Tibial nerve (tissue), 4 donors: ENCODE results near the gene ZNF283. TPM values are rescaled to one million over a fixed set of nuclear protein-coding genes. Genes with fewer than 3 reads are reported as not detected.

ENCODE experiments used
- DNase-seq, 2 donors: peaks; one replicate each; pipeline ENCODE4 v3.0.0-alpha.2; 2019; ENCODE audit warnings: low spot score in 2 of 2
- H3K27ac ChIP-seq, 4 donors: fragments of 200-600 bp; sonication (generic) in 3 of 4; one replicate each; pipeline ENCODE4 v1.5.1; 2017 to 2019; ENCODE audit warnings: mild to moderate bottlenecking in 1 of 4
- H3K27me3 ChIP-seq, 2 donors: fragments of 200-600 bp; sonication (generic) in 1 of 2; one replicate each; pipeline versions ENCODE4 v1.5.1 to v1.6.0; 2017 to 2019
- H3K36me3 ChIP-seq, 3 donors: fragments of 200-600 bp; sonication (generic); one replicate each; pipeline ENCODE4 v1.5.1; 2018 to 2019
- H3K4me1 ChIP-seq, 4 donors: fragments of 200-600 bp; sonication (generic) in 3 of 4; one replicate each; pipeline ENCODE4 v1.5.1; 2017 to 2019
- H3K4me3 ChIP-seq, 4 donors: fragments of 200-600 bp; sonication (generic) in 3 of 4; one replicate each; pipeline ENCODE4 v1.5.1; 2017 to 2019; ENCODE audit warnings: mild to moderate bottlenecking in 1 of 4, moderate library complexity in 1 of 4
- H3K9me3 ChIP-seq, 4 donors: fragments of 200-600 bp; sonication (generic) in 3 of 4; one replicate each; pipeline ENCODE4 v1.5.1; 2017 to 2019
- EP300 ChIP-seq, 2 donors: sonication (generic); formaldehyde crosslinking; IDR thresholded peaks; one replicate each; pipeline ENCODE4 v1.6.1; 2017; ENCODE audit warnings: antibody characterized with exemption in 2 of 2, mild to moderate bottlenecking in 1 of 2
- POLR2A ChIP-seq, 2 donors: fragments of 450-650 bp; IDR thresholded peaks; one replicate each; pipeline ENCODE4 v1.6.1; 2017; ENCODE audit warnings: antibody characterized with exemption in 2 of 2, mild to moderate bottlenecking in 2 of 2, moderate library complexity in 2 of 2
- WGBS, 2 donors: methylation state at CpG; one replicate each; pipeline ENCODE4 v1.1.5; 2018; 5-methylcytosine and 5-hydroxymethylcytosine counted together
- total RNA-seq, 4 donors: library from RNA; depleted of rRNA; stranded (reverse); fragments of >200 nt; gene quantifications; one replicate each; pipeline ENCODE4 v1.1.0, GENCODE V29; 2016
- TF ChIP-seq, protein P1 (sequence below), 5 experiments: fragments of 200-600 bp in 3 of 5; fragments of 450-650 bp in 2 of 5; sonication (generic) in 3 of 5; IDR thresholded peaks; one replicate each; pipeline ENCODE4 v1.5.1; 2016 to 2019; ENCODE audit warnings: antibody characterized with exemption in 5 of 5, mild to moderate bottlenecking in 3 of 5, moderate library complexity in 2 of 5

The ZNF283 gene
- total RNA-seq, 4 donors from 2014 or later: 4.2 to 12.3 (median 10.4) TPM

DNA sequence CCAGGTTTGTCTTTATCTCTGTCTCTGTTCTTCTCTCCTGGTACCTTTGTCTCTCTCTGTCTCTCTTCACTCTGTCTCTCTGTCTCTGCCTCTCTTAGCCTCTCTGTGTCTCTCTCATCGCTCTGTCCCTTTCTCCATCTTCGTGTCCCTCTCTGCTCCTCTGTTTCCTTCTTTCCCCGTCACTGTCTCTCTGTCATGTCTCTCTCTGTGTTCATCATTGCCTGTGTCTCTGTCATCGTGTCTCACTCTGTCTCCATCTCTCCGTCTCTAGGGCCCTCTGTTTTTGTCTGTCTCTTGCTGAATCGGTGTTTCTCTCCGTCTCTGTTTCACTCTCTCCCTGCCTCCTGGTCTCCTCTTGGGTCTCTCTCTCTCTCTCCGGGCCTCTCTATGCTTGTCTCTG is 43.5 kb upstream of the ZNF283 start:
- Histone ChIP-seq H3K4me1 (peaks cover 0 to 25% (median 21%) of the 10 kb centered on the region in 4 donors), H3K9me3 (no peaks in the 10 kb centered on the region), H3K4me3 (no peak overlapping the region), H3K36me3 (no peaks in the 10 kb centered on the region), H3K27ac (peak overlapping the region in 1 of 4 donors; percentile 71), H3K27me3 (no peaks in the 10 kb centered on the region)
- TF ChIP-seq EP300 (IDR thresholded peaks at IDR 0.05): no peak
- TF ChIP-seq POLR2A (IDR thresholded peaks at IDR 0.05): no peak
- TF ChIP-seq, protein P1, sequence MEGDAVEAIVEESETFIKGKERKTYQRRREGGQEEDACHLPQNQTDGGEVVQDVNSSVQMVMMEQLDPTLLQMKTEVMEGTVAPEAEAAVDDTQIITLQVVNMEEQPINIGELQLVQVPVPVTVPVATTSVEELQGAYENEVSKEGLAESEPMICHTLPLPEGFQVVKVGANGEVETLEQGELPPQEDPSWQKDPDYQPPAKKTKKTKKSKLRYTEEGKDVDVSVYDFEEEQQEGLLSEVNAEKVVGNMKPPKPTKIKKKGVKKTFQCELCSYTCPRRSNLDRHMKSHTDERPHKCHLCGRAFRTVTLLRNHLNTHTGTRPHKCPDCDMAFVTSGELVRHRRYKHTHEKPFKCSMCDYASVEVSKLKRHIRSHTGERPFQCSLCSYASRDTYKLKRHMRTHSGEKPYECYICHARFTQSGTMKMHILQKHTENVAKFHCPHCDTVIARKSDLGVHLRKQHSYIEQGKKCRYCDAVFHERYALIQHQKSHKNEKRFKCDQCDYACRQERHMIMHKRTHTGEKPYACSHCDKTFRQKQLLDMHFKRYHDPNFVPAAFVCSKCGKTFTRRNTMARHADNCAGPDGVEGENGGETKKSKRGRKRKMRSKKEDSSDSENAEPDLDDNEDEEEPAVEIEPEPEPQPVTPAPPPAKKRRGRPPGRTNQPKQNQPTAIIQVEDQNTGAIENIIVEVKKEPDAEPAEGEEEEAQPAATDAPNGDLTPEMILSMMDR (IDR thresholded peaks at IDR 0.05): no peak
- 86 to 88% methylated on average over 8 of the region's 8 CpGs for WGBS, 2 donors
- DNase-seq: no peak

DNA sequence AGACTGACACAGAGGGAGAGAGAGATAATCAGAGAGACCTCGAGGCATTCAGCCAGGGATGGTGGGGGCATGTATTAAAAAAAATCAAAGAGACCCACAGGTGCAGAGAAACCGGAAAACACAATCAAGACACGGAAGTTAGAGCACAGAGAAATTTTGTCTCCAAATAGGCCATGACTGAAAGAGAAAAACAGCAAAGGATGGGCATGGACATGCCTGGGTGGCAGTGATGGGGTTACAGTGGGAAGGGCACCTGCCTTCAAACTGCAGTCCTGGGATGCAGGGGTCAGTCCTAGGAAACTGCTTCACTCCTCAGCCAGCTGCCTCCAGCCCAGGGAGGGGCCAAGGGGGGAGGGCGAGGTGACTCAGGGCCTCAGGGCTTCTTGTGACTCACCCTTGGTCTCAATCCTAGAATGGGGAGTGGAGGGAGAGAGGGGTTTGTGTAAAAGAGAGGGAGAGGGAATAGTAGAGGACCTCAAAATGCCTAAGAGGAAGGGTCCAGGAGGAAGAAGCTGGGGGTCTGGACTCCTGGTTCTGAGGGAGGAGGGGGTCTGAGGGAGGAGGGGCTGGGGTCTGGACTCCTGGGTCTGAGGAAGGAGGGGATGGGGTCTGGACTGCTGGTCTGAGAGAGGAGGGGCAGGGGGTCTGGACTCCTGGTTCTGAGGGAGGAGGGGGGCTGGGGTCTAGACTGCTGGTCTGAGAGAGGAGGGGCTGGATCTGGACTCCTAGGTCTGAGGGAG is 42.7 kb upstream of the ZNF283 start:
- 45 to 56% methylated on average over 4 of the region's 4 CpGs for WGBS, 2 donors
- peak overlapping the region in 3 of 4 donors; percentile 11 to 75 (median 71) for H3K27ac ChIP-seq
- no peak for TF ChIP-seq POLR2A (IDR thresholded peaks at IDR 0.05)
- TF ChIP-seq EP300 (IDR thresholded peaks at IDR 0.05): no peak
- TF ChIP-seq, protein P1 (IDR thresholded peaks at IDR 0.05): no peak
- H3K9me3 ChIP-seq: no peaks in the 10 kb centered on the region
- peaks cover 0 to 20% (median 17%) of the 10 kb centered on the region in 4 donors for H3K4me1 ChIP-seq
- DNase-seq: no peak
- H3K4me3 ChIP-seq: no peak overlapping the region
- no peaks in the 10 kb centered on the region for H3K36me3 ChIP-seq
- H3K27me3 ChIP-seq: no peaks in the 10 kb centered on the region

DNA sequence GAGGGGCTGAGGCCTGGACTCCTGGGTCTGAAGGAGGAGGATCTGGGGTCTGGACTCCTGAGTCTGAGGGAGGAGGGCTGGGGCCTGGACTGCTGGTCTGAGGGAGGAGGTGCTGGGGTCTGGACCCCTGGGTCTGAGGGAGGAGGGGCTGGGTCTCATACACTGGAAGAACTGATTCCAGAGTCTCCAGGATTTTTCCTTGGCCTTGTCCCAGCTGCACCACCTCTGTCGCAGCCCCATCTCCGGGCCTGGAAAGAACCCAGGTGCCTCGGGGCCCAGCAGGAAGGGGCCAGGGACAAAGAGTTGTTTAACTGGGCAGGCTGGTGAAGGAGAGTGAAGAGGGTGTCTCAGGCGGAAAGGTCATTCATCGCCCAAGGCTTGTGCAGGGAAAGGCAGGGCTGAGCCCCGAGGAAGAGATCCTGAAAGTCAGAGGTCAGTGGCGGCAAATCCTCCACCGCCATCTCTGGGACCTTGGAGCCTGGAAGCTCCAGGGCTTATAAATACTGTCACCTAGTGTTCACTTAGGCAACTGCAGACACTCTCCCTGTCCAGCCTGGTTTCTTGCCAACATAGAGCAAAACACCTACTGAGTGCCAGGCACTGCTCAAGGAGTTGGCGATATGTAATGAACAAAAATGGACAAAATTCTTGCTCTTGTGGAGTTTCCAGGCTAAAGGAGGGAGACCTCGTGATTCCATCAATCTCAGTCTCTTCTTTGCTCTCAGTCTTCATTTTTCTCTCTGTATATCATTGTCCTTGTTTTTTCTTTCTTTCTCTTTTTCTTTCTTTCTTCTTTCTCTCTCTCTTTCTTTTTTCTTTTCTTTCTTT is 41.9 kb upstream of the ZNF283 start:
- Histone ChIP-seq H3K27me3 (no peaks in the 10 kb centered on the region), H3K4me3 (no peak overlapping the region), H3K9me3 (no peaks in the 10 kb centered on the region), H3K27ac (peak overlapping the region in 3 of 4 donors; percentile 11 to 75 (median 71)), H3K4me1 (peaks cover 0 to 16% (median 12%) of the 10 kb centered on the region in 4 donors), H3K36me3 (no peaks in the 10 kb centered on the region)
- TF ChIP-seq, protein P1 (IDR thresholded peaks at IDR 0.05): peak; percentile 88 to 99 (median 94)
- no peak for TF ChIP-seq EP300 (IDR thresholded peaks at IDR 0.05)
- peak in 1 of 2 donors; percentile 65 for DNase-seq
- WGBS, 2 donors: 10 to 11% methylated on average over 9 to 10 of the region's 10 CpGs

DNA sequence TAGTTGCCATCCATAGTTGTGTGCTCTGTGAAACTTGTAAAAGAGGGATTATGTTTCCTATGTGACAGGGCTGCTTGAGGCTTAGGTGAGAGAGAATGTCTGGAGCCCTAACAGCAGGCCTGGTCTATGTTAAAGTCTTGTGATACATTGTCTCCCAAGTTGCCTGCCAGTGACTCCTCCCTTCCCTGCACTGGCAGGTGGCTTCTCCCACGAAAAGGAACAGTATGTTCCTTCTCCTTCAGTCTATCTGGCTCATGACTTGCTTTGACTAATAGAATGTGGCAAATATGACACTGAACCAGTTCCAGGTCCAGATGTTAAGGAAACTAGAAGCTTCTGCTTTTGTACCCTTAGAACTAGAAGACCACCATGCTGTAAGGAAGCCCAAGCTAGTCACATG is 40.5 kb upstream of the ZNF283 start:
- Histone ChIP-seq H3K4me3 (no peak overlapping the region), H3K27ac (no peak overlapping the region), H3K27me3 (no peaks in the 10 kb centered on the region), H3K4me1 (peaks cover 0 to 13% (median 11%) of the 10 kb centered on the region in 4 donors), H3K9me3 (no peaks in the 10 kb centered on the region), H3K36me3 (no peaks in the 10 kb centered on the region)
- DNase-seq: no peak
- TF ChIP-seq, protein P1 (IDR thresholded peaks at IDR 0.05): no peak
- 57 to 58% methylated on average over 1 of the region's 1 CpG for WGBS, 2 donors

DNA sequence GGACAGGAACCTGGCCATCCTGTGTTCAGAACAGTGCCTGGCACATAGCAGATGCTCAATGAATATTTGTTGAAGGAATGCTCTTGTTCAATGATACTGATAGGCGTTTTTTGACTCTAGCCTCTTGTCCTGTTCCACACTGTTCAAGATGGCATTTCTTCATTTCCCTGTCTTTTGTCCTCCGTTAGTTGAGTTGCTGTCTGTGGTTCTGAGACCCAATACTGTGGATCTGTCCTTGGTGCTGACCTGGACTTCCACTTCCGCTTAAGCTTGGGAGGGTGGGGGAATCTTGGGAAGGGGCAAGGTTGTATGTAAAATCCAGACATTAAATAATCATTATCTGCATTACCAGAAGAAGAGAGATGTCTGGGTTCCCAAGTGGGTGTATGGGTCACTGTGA is 38.1 kb upstream of the ZNF283 start:
- no peak for DNase-seq
- H3K4me3 ChIP-seq: no peak overlapping the region
- no peaks in the 10 kb centered on the region for H3K27me3 ChIP-seq
- no peak overlapping the region for H3K27ac ChIP-seq
- TF ChIP-seq, protein P1 (IDR thresholded peaks at IDR 0.05): no peak
- TF ChIP-seq POLR2A (IDR thresholded peaks at IDR 0.05): no peak
- TF ChIP-seq EP300 (IDR thresholded peaks at IDR 0.05): no peak
- no peaks in the 10 kb centered on the region for H3K9me3 ChIP-seq
- H3K36me3 ChIP-seq: no peaks in the 10 kb centered on the region
- peaks cover 0 to 13% (median 11%) of the 10 kb centered on the region in 4 donors for H3K4me1 ChIP-seq
- 5 to 8% methylated on average over 3 of the region's 3 CpGs for WGBS, 2 donors
